HG03342 (cell line): ENCODE results near the gene DPH7.
"Not testable (repeated sequence)": the region's sequence is repeated elsewhere in the genome, so short reads cannot be mapped to it uniquely, and the experiment has no call there.

Experiments used
- ATAC-seq: cut with Tn5 transposase; IDR thresholded peaks from one replicate; pipeline ENCODE4 v1.9.1; 2021; ENCODE audit warnings: mild to moderate bottlenecking, moderate library complexity; ENCODE audit not compliant: unreplicated experiment

The DPH7 gene

DNA sequence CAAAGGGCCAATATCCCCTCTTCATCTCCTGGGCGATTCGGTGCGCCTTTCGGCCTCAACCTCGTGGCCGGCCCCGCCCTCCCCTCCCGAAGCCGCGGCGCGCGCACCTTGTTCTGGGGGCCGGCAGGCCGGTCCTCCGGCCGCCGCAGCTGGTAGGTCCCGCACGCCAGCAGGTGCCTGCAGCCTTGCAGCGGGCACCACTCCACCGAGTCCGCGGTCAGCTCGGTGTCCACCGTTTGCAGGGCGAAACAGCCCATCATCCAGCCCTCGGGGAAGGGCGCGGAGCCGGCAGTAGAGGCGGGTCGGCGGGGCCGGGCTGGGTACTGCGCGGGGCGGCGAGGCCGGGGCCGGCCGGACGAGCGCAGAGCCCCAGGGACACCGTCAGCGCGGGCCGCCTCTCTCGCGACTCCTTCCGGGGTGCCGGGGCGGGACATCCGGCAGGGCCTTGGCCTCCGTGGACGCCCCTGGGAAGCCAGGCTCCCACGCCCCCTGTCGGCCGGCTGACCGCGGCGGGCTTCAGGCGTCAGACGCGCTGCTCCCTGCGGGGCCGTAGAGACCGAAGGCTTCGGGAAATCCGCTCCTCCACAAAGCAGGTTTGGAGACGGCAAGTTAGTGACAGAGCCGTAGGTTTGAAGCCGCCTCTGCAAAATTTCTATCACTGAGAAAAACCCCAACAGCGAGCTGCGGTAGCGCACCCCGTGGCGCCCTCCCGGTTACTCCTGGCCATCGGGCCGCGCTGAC lies at the start of gene DPH7:
DPH7 (minus strand) TSS at position 408 of the 741 bp plus-strand sequence; CDS start at position 260, 148 bp downstream.
- peak; percentile 83 for ATAC-seq

- ATAC-seq, result not testable (repeated sequence)
Measured at GRCh38 chr9:137627406-137627805, 48.7 kb upstream of the DPH7 start.

DNA sequence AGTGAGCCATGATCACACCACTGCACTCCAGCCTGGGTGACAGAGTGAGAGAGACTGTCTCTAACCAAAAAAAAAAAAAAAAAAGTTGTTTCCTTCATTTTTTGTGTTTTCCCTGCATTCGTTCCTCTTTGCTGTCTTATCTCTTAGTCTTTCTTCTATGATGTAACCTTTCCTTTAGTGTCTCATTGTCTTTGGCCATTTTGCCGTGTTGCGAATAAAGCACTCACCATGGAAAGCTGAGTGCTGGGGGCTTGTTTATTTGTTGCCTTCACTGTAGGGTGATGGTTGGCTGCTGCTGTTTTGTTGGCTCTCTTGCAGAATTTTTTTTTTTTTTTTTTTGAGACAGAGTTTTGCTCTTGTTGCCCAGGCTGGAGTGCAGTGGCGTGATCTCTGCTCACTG lies 47.7 kb upstream of the DPH7 start:
- no peak for ATAC-seq

GRCh38 chr9:137622211-137622610 lies 43.5 kb upstream of the DPH7 start:
- ATAC-seq, result not testable (repeated sequence)

GRCh38 chr9:137621131-137621757 lies 42.5 kb upstream of the DPH7 start:
- no peak for ATAC-seq

- no peak for ATAC-seq
Measured at GRCh38 chr9:137620581-137620980, 41.9 kb upstream of the DPH7 start.

DNA sequence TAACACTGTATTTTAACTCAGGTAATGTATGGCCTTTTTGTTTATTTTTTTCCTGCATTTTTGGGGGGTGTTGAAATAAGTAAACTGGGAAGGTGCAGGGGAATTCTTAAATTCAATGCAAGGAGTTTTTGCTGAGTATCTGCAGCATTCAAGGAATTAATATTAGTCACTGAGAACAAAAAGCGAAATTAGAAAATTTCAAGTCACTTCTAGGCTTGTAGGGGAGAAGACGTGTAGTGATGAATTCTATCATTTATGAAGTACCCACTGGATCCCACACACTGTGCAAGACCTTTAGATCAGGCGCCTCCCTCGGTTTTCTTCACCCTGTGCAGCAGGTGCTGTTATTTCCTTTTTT lies 41.3 kb upstream of the DPH7 start:
- ATAC-seq, result no peak

DNA sequence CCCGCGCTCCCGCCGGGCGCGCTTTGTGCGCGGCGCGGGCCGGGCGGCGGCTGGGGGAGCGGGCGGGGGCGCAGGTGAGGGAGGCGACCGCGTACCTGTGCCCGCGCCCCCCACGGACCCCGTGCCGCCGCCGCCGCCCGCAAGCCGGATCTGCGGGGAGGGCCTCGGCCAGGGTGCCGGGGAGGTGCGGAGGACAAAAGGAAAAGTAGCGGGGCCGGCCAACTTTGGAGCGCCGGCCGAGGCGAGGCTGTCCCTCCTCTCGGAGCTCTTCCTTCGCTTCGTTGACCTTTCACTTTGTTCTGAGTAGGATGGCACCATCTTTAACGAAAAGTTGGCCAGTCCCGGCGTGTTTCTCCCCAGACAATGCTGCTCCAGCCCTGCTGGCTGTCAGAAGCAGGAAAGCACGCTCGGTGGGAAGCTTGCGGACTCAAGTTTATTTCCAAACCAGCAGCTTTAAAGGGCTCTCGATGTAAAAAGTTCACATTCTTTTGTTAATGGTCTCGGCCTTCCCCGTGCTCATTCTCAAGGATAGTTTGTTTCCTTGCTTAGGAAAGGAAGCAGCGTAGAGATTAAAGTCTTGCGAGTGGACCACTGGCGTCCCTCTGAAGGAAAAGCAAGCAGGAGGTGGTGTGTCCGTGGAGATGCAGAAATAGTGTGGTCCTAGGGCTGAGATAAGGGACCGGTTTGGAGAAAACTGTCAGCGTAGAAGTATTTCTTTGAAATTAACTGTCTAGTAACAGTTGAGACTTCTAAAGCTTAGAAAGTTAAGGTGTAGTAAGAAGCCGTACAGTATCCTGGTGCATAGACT lies 40.7 kb upstream of the DPH7 start:
- peak; percentile 25 for ATAC-seq

GRCh38 chr9:137618105-137619067 lies 39.7 kb upstream of the DPH7 start, which contains the start of gene EHMT1:
Gene EHMT1 (plus strand): TSS chr9:137619005. CDS start chr9:137619029, 24 bp downstream.
- peak; percentile 65 for ATAC-seq

GRCh38 chr9:137615387-137615871 lies 36.7 kb upstream of the DPH7 start:
- ATAC-seq, result no peak

GRCh38 chr9:137614631-137615386 lies 36.1 kb upstream of the DPH7 start:
- ATAC-seq, result no peak

DNA sequence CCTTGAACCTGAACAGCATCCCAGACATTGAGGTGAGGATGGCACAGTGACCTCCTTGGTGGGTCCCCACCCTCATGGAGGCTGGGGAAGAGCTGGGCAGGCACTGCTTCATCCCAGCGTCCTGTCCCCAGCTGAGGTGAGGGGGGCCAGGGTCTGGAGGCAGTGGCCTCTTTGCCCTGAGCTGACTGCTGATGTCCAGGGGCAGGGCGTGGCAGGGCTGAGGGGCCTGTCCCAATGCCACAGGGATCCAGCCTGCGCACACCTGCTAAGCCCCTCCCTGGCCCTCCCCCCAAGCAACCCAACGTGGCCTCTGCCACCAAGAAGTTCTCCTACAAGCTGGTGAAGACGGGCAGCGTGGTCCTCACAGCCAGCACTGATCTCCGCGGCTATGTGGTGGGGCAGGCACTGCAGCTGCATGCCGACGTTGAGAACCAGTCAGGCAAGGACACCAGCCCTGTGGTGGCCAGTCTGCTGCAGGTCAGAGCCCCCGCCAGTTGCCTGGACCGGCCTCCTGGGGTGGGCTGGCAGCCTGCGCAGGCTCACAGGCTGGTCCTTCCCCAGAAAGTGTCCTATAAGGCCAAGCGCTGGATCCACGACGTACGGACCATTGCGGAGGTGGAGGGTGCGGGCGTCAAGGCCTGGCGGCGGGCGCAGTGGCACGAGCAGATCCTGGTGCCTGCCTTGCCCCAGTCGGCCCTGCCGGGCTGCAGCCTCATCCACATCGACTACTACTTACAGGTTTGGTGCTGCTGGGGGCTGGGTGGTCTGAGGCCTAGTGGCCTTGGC lies 35.2 kb upstream of the DPH7 start:
- ATAC-seq, result no peak

DNA sequence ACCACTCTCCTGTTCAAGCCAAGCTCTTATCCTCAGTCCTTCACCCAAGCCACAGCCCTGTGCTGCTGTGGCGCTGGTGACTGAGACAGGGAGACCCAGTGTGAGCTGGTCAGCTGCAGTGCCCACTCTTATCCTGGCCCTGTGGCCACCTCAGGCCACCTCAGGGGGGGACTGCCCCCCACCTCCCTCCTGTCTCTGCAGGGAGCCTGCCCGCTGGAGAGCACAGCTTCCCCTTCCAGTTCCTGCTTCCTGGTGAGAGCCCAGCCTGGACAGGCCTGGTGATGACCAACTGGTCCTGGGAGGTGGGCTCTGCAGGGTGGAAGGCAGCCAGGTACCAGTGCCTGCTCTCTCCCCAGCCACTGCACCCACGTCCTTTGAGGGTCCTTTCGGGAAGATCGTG lies 34.5 kb upstream of the DPH7 start:
- no peak for ATAC-seq

- no peak for ATAC-seq
Measured at GRCh38 chr9:137612741-137613142, 34.0 kb upstream of the DPH7 start.

- no peak for ATAC-seq
Measured at GRCh38 chr9:137611623-137612609, 33.2 kb upstream of the DPH7 start.

GRCh38 chr9:137610944-137611343 lies 32.2 kb upstream of the DPH7 start:
- no peak for ATAC-seq

DNA sequence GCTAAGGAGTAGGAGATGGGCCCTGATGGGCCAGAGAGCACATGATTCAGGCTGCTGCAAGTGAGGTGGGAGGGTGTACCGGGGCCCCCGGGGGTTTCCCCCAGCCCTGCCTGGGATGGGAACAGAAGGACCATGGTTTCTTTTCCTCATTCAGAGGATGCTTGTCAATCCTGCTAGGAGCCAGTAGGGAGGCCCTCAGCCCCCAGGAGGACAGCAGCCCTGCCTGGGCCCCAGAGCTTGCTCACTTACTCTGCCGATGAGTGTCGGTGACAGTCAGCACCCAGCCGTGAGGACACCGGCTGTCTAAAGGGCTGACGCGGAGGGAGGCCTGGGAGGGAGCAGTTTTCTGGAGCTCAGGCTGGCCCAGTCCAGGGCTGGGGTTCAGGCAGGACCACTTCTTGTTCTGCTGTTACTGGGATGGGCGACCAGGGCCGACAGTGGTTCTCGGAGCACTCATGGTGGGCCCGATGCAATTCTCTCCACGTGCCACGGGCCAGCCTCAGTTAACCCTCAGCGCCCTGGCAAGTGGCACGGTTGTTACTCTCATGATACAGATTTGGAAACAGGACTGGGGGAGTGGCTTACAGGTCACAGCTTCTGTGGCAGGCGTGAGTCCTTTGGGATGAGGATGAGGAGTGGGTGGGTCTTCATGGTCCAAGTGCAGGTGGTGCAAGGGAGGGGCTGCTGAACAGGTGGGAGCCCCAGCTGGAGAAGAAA lies 28.6 kb upstream of the DPH7 start:
- no peak for ATAC-seq
